ENCODE measurements around the gene CCDC18.
"Not testable (repeated sequence)": the region's sequence is repeated elsewhere in the genome, so short reads cannot be mapped to it uniquely, and the experiment has no call there.

Gene CCDC18

GRCh38 chr1:93155335-93155734, 25.2 kb upstream of the CCDC18 start:
- Histone ChIP-seq H3K4me1 (ENCODE audit: insufficient read depth, insufficient read length) (no peaks in the 10 kb centered on the region), H3K9me3 (ENCODE audit: insufficient read depth, low read length) (no peaks in the 10 kb centered on the region), H3K4me3 (ENCODE audit: insufficient read length, low read depth) (no peak overlapping the region), H3K9ac (ENCODE audit: insufficient read length, low read depth) (no peak overlapping the region), H3K27me3 (ENCODE audit: insufficient read depth, insufficient read length) (no peaks in the 10 kb centered on the region), H3K36me3 (ENCODE audit: insufficient read depth, insufficient read length, low read length) (peaks cover 73% of the 10 kb centered on the region)
- no peak for DNase-seq (ENCODE audit: low read depth, low spot score)
- TF ChIP-seq YY1 (IDR thresholded peaks at IDR 0.05; ENCODE audit: insufficient read depth, insufficient read length) (no peak), ZNF274 (IDR thresholded peaks at IDR 0.05; ENCODE audit: low read depth, low read length) (no peak), SUZ12 (IDR thresholded peaks at IDR 0.05; ENCODE audit: extremely low read depth, insufficient read depth, insufficient read length) (no peak)

- peaks cover 49% of the 10 kb centered on the region for H3K36me3 ChIP-seq (ENCODE audit: insufficient read depth, insufficient read length, low read length)
- H3K9ac ChIP-seq (ENCODE audit: insufficient read length, low read depth), result no peak overlapping the region
- no peak for DNase-seq (ENCODE audit: low read depth, low spot score)
- H3K4me3 ChIP-seq (ENCODE audit: insufficient read length, low read depth), result no peak overlapping the region
- no peaks in the 10 kb centered on the region for H3K4me1 ChIP-seq (ENCODE audit: insufficient read depth, insufficient read length)
- H3K9me3 ChIP-seq (ENCODE audit: insufficient read depth, low read length), result no peaks in the 10 kb centered on the region
- TF ChIP-seq ZNF274 (IDR thresholded peaks at IDR 0.05; ENCODE audit: low read depth, low read length), result no peak
- TF ChIP-seq SUZ12 (IDR thresholded peaks at IDR 0.05; ENCODE audit: extremely low read depth, insufficient read depth, insufficient read length), result no peak
- no peak for TF ChIP-seq YY1 (IDR thresholded peaks at IDR 0.05; ENCODE audit: insufficient read depth, insufficient read length)
- no peaks in the 10 kb centered on the region for H3K27me3 ChIP-seq (ENCODE audit: insufficient read depth, insufficient read length)
These were observed 21.2 kb upstream of the CCDC18 start for GRCh38 chr1:93159337-93159736.

GRCh38 chr1:93163314-93163713, 17.2 kb upstream of the CCDC18 start:
- not testable (repeated sequence) for H3K9ac ChIP-seq (ENCODE audit: insufficient read length, low read depth); H3K9me3 ChIP-seq (ENCODE audit: insufficient read depth, low read length); H3K4me1 ChIP-seq (ENCODE audit: insufficient read depth, insufficient read length); H3K27me3 ChIP-seq (ENCODE audit: insufficient read depth, insufficient read length); DNase-seq (ENCODE audit: low read depth, low spot score); H3K4me3 ChIP-seq (ENCODE audit: insufficient read length, low read depth)
- H3K36me3 ChIP-seq (ENCODE audit: insufficient read depth, insufficient read length, low read length), result peaks cover 13% of the 10 kb centered on the region

- H3K27me3 ChIP-seq (ENCODE audit: insufficient read depth, insufficient read length), result no peaks in the 10 kb centered on the region
- no peak overlapping the region for H3K9ac ChIP-seq (ENCODE audit: insufficient read length, low read depth)
- no peak overlapping the region for H3K4me3 ChIP-seq (ENCODE audit: insufficient read length, low read depth)
- no peak for DNase-seq (ENCODE audit: low read depth, low spot score)
- H3K9me3 ChIP-seq (ENCODE audit: insufficient read depth, low read length), result 0 out of 2 replicates have a peak, but pooled peaks cover 4% of the 10 kb centered on the region
- H3K4me1 ChIP-seq (ENCODE audit: insufficient read depth, insufficient read length), result no peaks in the 10 kb centered on the region
- TF ChIP-seq YY1 (IDR thresholded peaks at IDR 0.05; ENCODE audit: insufficient read depth, insufficient read length), result no peak
- no peak for TF ChIP-seq ZNF274 (IDR thresholded peaks at IDR 0.05; ENCODE audit: low read depth, low read length)
- no peak for TF ChIP-seq SUZ12 (IDR thresholded peaks at IDR 0.05; ENCODE audit: extremely low read depth, insufficient read depth, insufficient read length)
- peaks cover 2% of the 10 kb centered on the region for H3K36me3 ChIP-seq (ENCODE audit: insufficient read depth, insufficient read length, low read length)
These were observed 15.7 kb upstream of the CCDC18 start for GRCh38 chr1:93164816-93165215.

GRCh38 chr1:93165895-93166294, 14.6 kb upstream of the CCDC18 start:
- not testable (repeated sequence) for H3K9ac ChIP-seq (ENCODE audit: insufficient read length, low read depth); H3K27me3 ChIP-seq (ENCODE audit: insufficient read depth, insufficient read length); H3K4me1 ChIP-seq (ENCODE audit: insufficient read depth, insufficient read length); H3K36me3 ChIP-seq (ENCODE audit: insufficient read depth, insufficient read length, low read length); DNase-seq (ENCODE audit: low read depth, low spot score); H3K4me3 ChIP-seq (ENCODE audit: insufficient read length, low read depth)
- H3K9me3 ChIP-seq (ENCODE audit: insufficient read depth, low read length), result peaks cover 12% of the 10 kb centered on the region; the same call in 1 of the 2 replicates

GRCh38 chr1:93167006-93167405, 13.5 kb upstream of the CCDC18 start:
- Histone ChIP-seq H3K4me1 (ENCODE audit: insufficient read depth, insufficient read length) (no peaks in the 10 kb centered on the region), H3K27me3 (ENCODE audit: insufficient read depth, insufficient read length) (no peaks in the 10 kb centered on the region), H3K36me3 (ENCODE audit: insufficient read depth, insufficient read length, low read length) (no peaks in the 10 kb centered on the region), H3K4me3 (ENCODE audit: insufficient read length, low read depth) (no peak overlapping the region), H3K9me3 (ENCODE audit: insufficient read depth, low read length) (peaks cover 12% of the 10 kb centered on the region; the same call in 1 of the 2 replicates), H3K9ac (ENCODE audit: insufficient read length, low read depth) (no peak overlapping the region)
- no peak for DNase-seq (ENCODE audit: low read depth, low spot score)
- no peak for TF ChIP-seq SUZ12 (IDR thresholded peaks at IDR 0.05; ENCODE audit: extremely low read depth, insufficient read depth, insufficient read length)
- TF ChIP-seq YY1 (IDR thresholded peaks at IDR 0.05; ENCODE audit: insufficient read depth, insufficient read length), result no peak
- TF ChIP-seq ZNF274 (IDR thresholded peaks at IDR 0.05; ENCODE audit: low read depth, low read length), result no peak

- DNase-seq (ENCODE audit: low read depth, low spot score); H3K4me1 ChIP-seq (ENCODE audit: insufficient read depth, insufficient read length); H3K27me3 ChIP-seq (ENCODE audit: insufficient read depth, insufficient read length); H3K4me3 ChIP-seq (ENCODE audit: insufficient read length, low read depth); H3K36me3 ChIP-seq (ENCODE audit: insufficient read depth, insufficient read length, low read length); H3K9ac ChIP-seq (ENCODE audit: insufficient read length, low read depth): not testable (repeated sequence)
- peaks cover 12% of the 10 kb centered on the region; the same call in 1 of the 2 replicates for H3K9me3 ChIP-seq (ENCODE audit: insufficient read depth, low read length)
These were observed 10.3 kb upstream of the CCDC18 start for GRCh38 chr1:93170141-93170678.

- H3K4me3 ChIP-seq (ENCODE audit: insufficient read length, low read depth), result no peak overlapping the region
- H3K36me3 ChIP-seq (ENCODE audit: insufficient read depth, insufficient read length, low read length), result peaks cover 16% of the 10 kb centered on the region
- H3K27me3 ChIP-seq (ENCODE audit: insufficient read depth, insufficient read length), result no peaks in the 10 kb centered on the region
- no peak for TF ChIP-seq ZNF274 (IDR thresholded peaks at IDR 0.05; ENCODE audit: low read depth, low read length)
- H3K4me1 ChIP-seq (ENCODE audit: insufficient read depth, insufficient read length), result no peaks in the 10 kb centered on the region
- no peak for DNase-seq (ENCODE audit: low read depth, low spot score)
- H3K9me3 ChIP-seq (ENCODE audit: insufficient read depth, low read length), result peaks cover 12% of the 10 kb centered on the region; the same call in 1 of the 2 replicates
- H3K9ac ChIP-seq (ENCODE audit: insufficient read length, low read depth), result no peak overlapping the region
These were observed 8.9 kb upstream of the CCDC18 start for GRCh38 chr1:93171549-93172034.

All from NT2/D1 (cell line).